Aorta (tissue), 5 donors: ENCODE measurements around the gene CRACR2B. TPM values are rescaled to one million over a fixed set of nuclear protein-coding genes. Genes with fewer than 3 reads are reported as not detected.

Source experiments
- ATAC-seq: fragments of 200-7000 bp; cut with Tn5 transposase; one replicate; pipeline ENCODE4 v1.9.1; 2022; ENCODE audit warnings: moderate library complexity; ENCODE audit not compliant: low FRiP score
- DNase-seq, 2 donors: peaks; one replicate each; pipeline ENCODE4 v3.0.0-alpha.2; 2020
- H3K27ac ChIP-seq, 2 donors: one replicate each; pipeline ENCODE4 v1.5.1; 2013; ENCODE audit warnings: low read length in 2 of 2, mild to moderate bottlenecking in 2 of 2, moderate library complexity in 2 of 2, control low read depth in 1 of 2, inconsistent platforms in 1 of 2, low read depth in 1 of 2
- H3K27me3 ChIP-seq, 2 donors: one replicate each; pipeline ENCODE4 v1.6.1; 2013; ENCODE audit warnings: control low read depth in 1 of 2, low read length in 1 of 2, mild to moderate bottlenecking in 1 of 2, moderate library complexity in 1 of 2; ENCODE audit not compliant: insufficient read depth in 2 of 2, control insufficient read depth in 1 of 2
- H3K36me3 ChIP-seq, 2 donors: one replicate each; pipeline ENCODE4 v1.6.1; 2013; ENCODE audit warnings: control low read depth in 1 of 2, low read length in 1 of 2, mild to moderate bottlenecking in 1 of 2; ENCODE audit not compliant: insufficient read depth in 2 of 2, control insufficient read depth in 1 of 2
- H3K4me1 ChIP-seq, 2 donors: one replicate each; pipeline ENCODE4 v1.6.1; 2013; ENCODE audit warnings: low read length in 2 of 2, control low read depth in 1 of 2, mild to moderate bottlenecking in 1 of 2, moderate library complexity in 1 of 2; ENCODE audit not compliant: insufficient read depth in 2 of 2, control insufficient read depth in 1 of 2
- H3K4me3 ChIP-seq, 2 donors: one replicate each; pipeline ENCODE4 v1.5.1; 2013; ENCODE audit warnings: low read length in 2 of 2, control low read depth in 1 of 2, mild to moderate bottlenecking in 1 of 2
- H3K9me3 ChIP-seq: one replicate; pipeline ENCODE4 v1.6.1; 2013; ENCODE audit warnings: mild to moderate bottlenecking, low read length; ENCODE audit not compliant: control insufficient read depth
- WGBS, 2 donors: extraction: QIAGEN DNeasy Blood & Tissue Kit; methylation state at CpG; one replicate each; pipeline ENCODE4 v1.1.7; 2013; 5-methylcytosine and 5-hydroxymethylcytosine counted together
- intact Hi-C, 2 donors: fragments of 100-400 bp; cut with DNase I; formaldehyde crosslinking; loops; one replicate each; pipeline versions ENCODE4 v1.14.2 to v1.15.0; 2022
- polyA plus RNA-seq, 2 donors: library from polyadenylated mRNA; stranded (reverse); fragments of 200-250 nt; gene quantifications; one replicate each; pipeline ENCODE4 v1.2.3, GENCODE V29; 2013
- total RNA-seq, 2 donors: library from RNA; stranded (reverse); fragmentation: NEBNext Ultra II Directional; extraction: Animal tissue kit (Norgen Biotek cat#: 25700); gene quantifications; one replicate each; pipeline ENCODE4 v1.2.1, GENCODE V29; 2021
- donor health status: healthy with polysubstance abuse.
- donor health status: Bipolar disorder and iron deficiency.
- donor health status: DM: no; HTN: no; CAD: no.
- donor health status: DM: no; HTN: no; CAD: no.
- donor health status: DM: yes; HTN: yes; CAD: no.

CRACR2B gene
- total and polyA plus RNA-seq, 4 donors = 2.2 to 10.5 (median 7.4) TPM

- WGBS, 2 donors = 85 to 86% methylated on average over 18 to 20 of the region's 20 CpGs
- intact Hi-C loops = no loop called here
- no peak for ATAC-seq
Observed at GRCh38 chr11:854601-855329, 27.0 kb downstream of the CRACR2B start.

DNA sequence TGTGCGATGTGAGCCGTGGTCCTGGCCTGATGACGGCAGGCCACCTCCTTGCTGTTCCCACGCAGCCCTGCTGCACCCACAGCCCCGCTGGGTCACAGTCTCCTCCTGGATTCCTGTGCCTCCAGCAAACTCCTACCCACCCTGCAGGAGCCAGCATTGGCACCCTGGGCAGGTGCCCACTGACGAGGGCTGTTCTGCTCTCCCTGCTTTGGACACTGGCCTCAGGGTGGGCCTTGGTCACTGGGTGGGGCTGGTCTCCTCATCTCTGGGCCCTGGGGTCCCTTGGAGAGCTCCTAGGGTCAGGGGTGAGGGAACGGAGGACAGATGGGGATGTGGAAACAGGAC is 27.6 kb downstream of the CRACR2B start:
- Histone ChIP-seq H3K4me1 (no peaks in the 10 kb centered on the region), H3K4me3 (no peak overlapping the region), H3K27ac (no peak overlapping the region), H3K9me3 (no peaks in the 10 kb centered on the region), H3K36me3 (no peaks in the 10 kb centered on the region), H3K27me3 (no peaks in the 10 kb centered on the region)
- intact Hi-C loops = no loop called here
- no peak for ATAC-seq
- no peak for DNase-seq
- 78 to 88% methylated on average over 4 to 7 of the region's 7 CpGs for WGBS, 2 donors

More at GRCh38 chr11:854601-855329, 27.0 kb downstream of the CRACR2B start:
- Histone ChIP-seq H3K9me3 (no peaks in the 10 kb centered on the region), H3K27ac (no peak overlapping the region), H3K4me3 (no peak overlapping the region), H3K27me3 (no peaks in the 10 kb centered on the region), H3K4me1 (no peaks in the 10 kb centered on the region), H3K36me3 (no peaks in the 10 kb centered on the region)
- DNase-seq = no peak

- DNase-seq (no peak), ATAC-seq (no peak)
- no peaks in the 10 kb centered on the region for H3K27me3 ChIP-seq
- H3K36me3 ChIP-seq = no peaks in the 10 kb centered on the region
- intact Hi-C loops = no loop called here
- H3K9me3 ChIP-seq = no peaks in the 10 kb centered on the region
- no peak overlapping the region for H3K27ac ChIP-seq
- WGBS, 2 donors = 90 to 91% methylated on average over 11 to 12 of the region's 12 CpGs
- no peak overlapping the region for H3K4me3 ChIP-seq
- H3K4me1 ChIP-seq = no peaks in the 10 kb centered on the region
Observed at GRCh38 chr11:855796-856195, 28.1 kb downstream of the CRACR2B start.

GRCh38 chr11:856397-856796 is 28.7 kb downstream of the CRACR2B start:
- no peaks in the 10 kb centered on the region for H3K9me3 ChIP-seq
- no peak overlapping the region for H3K27ac ChIP-seq
- H3K36me3 ChIP-seq = no peaks in the 10 kb centered on the region
- H3K4me1 ChIP-seq = no peaks in the 10 kb centered on the region
- intact Hi-C loops = no loop called here
- 82 to 83% methylated on average over 8 of the region's 8 CpGs for WGBS, 2 donors
- no peak for ATAC-seq
- no peak for DNase-seq
- no peaks in the 10 kb centered on the region for H3K27me3 ChIP-seq
- H3K4me3 ChIP-seq = no peak overlapping the region

- Histone ChIP-seq H3K36me3 (no peaks in the 10 kb centered on the region), H3K4me3 (no peak overlapping the region), H3K27me3 (no peaks in the 10 kb centered on the region), H3K9me3 (no peaks in the 10 kb centered on the region), H3K27ac (no peak overlapping the region), H3K4me1 (no peaks in the 10 kb centered on the region)
- DNase-seq (no peak), ATAC-seq (no peak)
- 84 to 85% methylated on average over 27 of the region's 27 CpGs for WGBS, 2 donors
- intact Hi-C loops = no loop called here
Observed at GRCh38 chr11:858053-858761, 30.5 kb downstream of the CRACR2B start.

DNA sequence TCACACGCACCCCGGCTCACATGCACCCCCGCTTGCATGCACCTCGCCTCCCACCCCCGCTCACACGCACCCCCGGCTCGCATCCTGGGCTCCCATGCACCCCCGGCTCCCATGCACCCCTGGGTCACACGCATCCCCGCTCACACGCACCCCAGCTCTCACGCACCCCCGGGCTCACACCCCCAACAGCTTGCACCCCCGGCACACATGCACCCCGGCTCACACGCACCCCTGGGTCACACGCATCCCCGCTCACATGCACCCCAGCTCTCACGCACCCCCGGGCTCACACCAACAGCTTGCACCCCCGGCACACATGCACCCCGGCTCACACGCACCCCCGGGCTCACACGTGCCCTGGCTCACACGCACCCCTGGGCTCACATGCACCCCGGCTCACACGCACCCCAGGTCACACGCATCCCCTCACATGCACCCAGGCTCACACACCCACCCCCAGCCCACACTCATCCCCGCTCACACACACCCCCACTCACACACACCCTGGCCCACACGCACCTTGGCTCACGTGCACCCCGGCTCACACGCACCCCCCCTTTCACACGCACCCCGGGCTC is 31.1 kb downstream of the CRACR2B start:
- ATAC-seq = no peak
- DNase-seq = no peak
- no peak overlapping the region for H3K4me3 ChIP-seq
- H3K4me1 ChIP-seq = no peaks in the 10 kb centered on the region
- H3K27ac ChIP-seq = no peak overlapping the region
- H3K27me3 ChIP-seq = no peaks in the 10 kb centered on the region
- no peaks in the 10 kb centered on the region for H3K36me3 ChIP-seq
- 84 to 87% methylated on average over 35 to 37 of the region's 37 CpGs for WGBS, 2 donors
- intact Hi-C loops = no loop called here
- no peaks in the 10 kb centered on the region for H3K9me3 ChIP-seq

DNA sequence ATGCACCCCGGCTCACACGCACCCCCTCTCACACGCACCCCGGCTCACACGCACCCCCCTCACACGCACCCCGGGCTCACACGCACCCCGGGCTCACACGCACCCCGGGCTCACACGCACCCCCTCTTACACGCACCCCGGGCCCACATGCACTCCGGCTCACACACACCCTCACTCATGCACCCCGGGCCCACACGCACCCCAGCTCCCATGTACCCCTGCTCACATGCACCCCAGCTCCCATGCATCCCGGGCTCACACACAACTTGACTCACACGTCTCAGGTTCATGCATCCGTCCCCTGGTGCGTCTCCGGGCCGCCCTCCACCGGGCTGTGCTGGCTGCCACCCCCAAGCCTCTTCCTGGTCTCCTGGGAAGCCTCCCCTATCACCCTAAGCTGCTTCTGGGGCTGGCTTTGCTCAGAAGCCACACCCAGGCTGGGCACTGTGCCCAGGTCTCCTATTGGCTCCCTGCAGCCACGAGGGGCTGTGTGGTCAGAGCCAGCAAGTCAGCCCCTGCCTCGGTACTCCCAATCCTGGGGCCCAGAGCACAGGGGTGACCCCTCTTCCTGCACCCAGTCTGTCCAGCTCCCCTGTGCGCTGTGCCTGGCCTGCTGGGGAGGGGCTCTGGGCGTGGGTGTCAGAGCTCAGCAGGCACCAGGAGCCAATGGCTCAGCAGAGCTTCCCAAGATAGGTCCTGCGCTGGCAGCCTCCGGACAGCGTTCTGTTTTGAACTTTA is 31.8 kb downstream of the CRACR2B start:
- no peak overlapping the region for H3K4me3 ChIP-seq
- no peaks in the 10 kb centered on the region for H3K27me3 ChIP-seq
- no peaks in the 10 kb centered on the region for H3K36me3 ChIP-seq
- intact Hi-C loops = no loop called here
- no peak overlapping the region for H3K27ac ChIP-seq
- DNase-seq = peak; percentile 83 to 90
- peak; percentile 39 for ATAC-seq
- no peaks in the 10 kb centered on the region for H3K9me3 ChIP-seq
- no peaks in the 10 kb centered on the region for H3K4me1 ChIP-seq
- 39 to 47% methylated on average over 25 to 31 of the region's 31 CpGs for WGBS, 2 donors

GRCh38 chr11:860234-861104 is 32.8 kb downstream of the CRACR2B start:
- ATAC-seq = no peak
- no peaks in the 10 kb centered on the region for H3K36me3 ChIP-seq
- intact Hi-C loops = no loop called here
- H3K27me3 ChIP-seq = no peaks in the 10 kb centered on the region
- no peaks in the 10 kb centered on the region for H3K4me1 ChIP-seq
- no peak for DNase-seq
- H3K4me3 ChIP-seq = no peak overlapping the region
- H3K27ac ChIP-seq = no peak overlapping the region
- H3K9me3 ChIP-seq = no peaks in the 10 kb centered on the region
- WGBS, 2 donors = 85 to 86% methylated on average over 21 of the region's 21 CpGs
